SK-N-SH treated with all-trans-retinoic acid at 6 μM for 48 hours (cell line): Measurements from ENCODE around the gene HES6.
"Not testable (repeated sequence)": the region's sequence is repeated elsewhere in the genome, so short reads cannot be mapped to it uniquely, and the experiment has no call there.

Source experiments
- ATAC-seq: fragments of 200-7000 bp; cut with Tn5 transposase; 3 replicates; pipeline ENCODE4 v1.9.1; 2020; ENCODE audit warnings: mild to moderate bottlenecking, moderate library complexity
- ARNTL ChIP-seq: fragments of 450-650 bp; formaldehyde crosslinking; IDR thresholded peaks from 2 replicates; pipeline ENCODE4 v1.5.0; 2020; ENCODE audit warnings: low read depth, mild to moderate bottlenecking, moderate library complexity, borderline replicate concordance
- BACH2 ChIP-seq: fragments of 250-450 bp; sonication (Bioruptor Pico); IDR thresholded peaks from 2 replicates; pipeline ENCODE4 v1.9.0; 2021; ENCODE audit warnings: mild to moderate bottlenecking, borderline replicate concordance
- ESRRG ChIP-seq: fragments of 250-450 bp; sonication (Bioruptor Pico); IDR thresholded peaks from 2 replicates; pipeline ENCODE4 v1.6.1; 2021; ENCODE audit warnings: mild to moderate bottlenecking
- GLIS3 ChIP-seq: fragments of 250-450 bp; sonication (Bioruptor Pico); IDR thresholded peaks from 2 replicates; pipeline ENCODE4 v1.5.0; 2020; ENCODE audit warnings: mild to moderate bottlenecking, moderate library complexity
- OSR1 ChIP-seq: fragments of 250-450 bp; sonication (Bioruptor Pico); IDR thresholded peaks from 2 replicates; pipeline ENCODE4 v1.8.0; 2022; ENCODE audit warnings: moderate library complexity, mild to moderate bottlenecking, inconsistent platforms
- PATZ1 ChIP-seq: fragments of 250-450 bp; sonication (Bioruptor Pico); IDR thresholded peaks from 2 replicates; pipeline ENCODE4 v1.8.0; 2020; ENCODE audit warnings: mild to moderate bottlenecking, moderate library complexity, borderline replicate concordance
- POU6F1 ChIP-seq: fragments of 250-450 bp; sonication (Bioruptor Pico); IDR thresholded peaks from 2 replicates; pipeline ENCODE4 v1.8.0; 2021; ENCODE audit warnings: low read depth, mild to moderate bottlenecking, moderate library complexity, borderline replicate concordance
- PPARA ChIP-seq: fragments of 250-450 bp; sonication (Bioruptor Pico); IDR thresholded peaks from 2 replicates; pipeline ENCODE4 v1.5.0; 2020; ENCODE audit warnings: mild to moderate bottlenecking, borderline replicate concordance
- RARB ChIP-seq: fragments of 250-450 bp; sonication (Bioruptor Pico); IDR thresholded peaks from 2 replicates; pipeline ENCODE4 v1.8.0; 2021; ENCODE audit warnings: mild to moderate bottlenecking, moderate library complexity
- SNAI2 ChIP-seq: fragments of 250-450 bp; sonication (Bioruptor Pico); IDR thresholded peaks from 2 replicates; pipeline ENCODE4 v1.5.0; 2020; ENCODE audit warnings: mild to moderate bottlenecking, moderate library complexity
- TCF4 ChIP-seq: fragments of 250-450 bp; sonication (Bioruptor Pico); IDR thresholded peaks from 2 replicates; pipeline ENCODE4 v1.8.0; 2021; ENCODE audit warnings: mild to moderate bottlenecking, moderate library complexity, borderline replicate concordance
- TOX ChIP-seq: fragments of 250-450 bp; sonication (Bioruptor Pico); IDR thresholded peaks from 2 replicates; pipeline ENCODE4 v1.8.0; 2021; ENCODE audit warnings: mild to moderate bottlenecking, moderate library complexity, borderline replicate concordance
- ZC3H10 ChIP-seq: fragments of 250-450 bp; sonication (Bioruptor Pico); IDR thresholded peaks from 2 replicates; pipeline ENCODE4 v1.5.1; 2021; ENCODE audit warnings: mild to moderate bottlenecking, moderate library complexity
- ZFP30 ChIP-seq: fragments of 450-650 bp; formaldehyde crosslinking; IDR thresholded peaks from 2 replicates; pipeline ENCODE4 v1.5.0; 2022; ENCODE audit warnings: mild to moderate bottlenecking, moderate library complexity
- ZNF565 ChIP-seq: fragments of 450-650 bp; formaldehyde crosslinking; conservative IDR thresholded peaks from 2 replicates; pipeline ENCODE4 v1.5.0; 2020; ENCODE audit warnings: low read depth, mild to moderate bottlenecking, moderate library complexity
- ZNF70 ChIP-seq: fragments of 450-650 bp; formaldehyde crosslinking; IDR thresholded peaks from 2 replicates; pipeline ENCODE4 v1.5.0; 2020; ENCODE audit warnings: mild to moderate bottlenecking, moderate library complexity
- ZNF8 ChIP-seq: fragments of 450-650 bp; formaldehyde crosslinking; IDR thresholded peaks from 2 replicates; pipeline ENCODE4 v1.5.0; 2020; ENCODE audit warnings: mild to moderate bottlenecking, moderate library complexity
- TF ChIP-seq, protein P1 (sequence below): fragments of 250-450 bp; sonication (Bioruptor Pico); IDR thresholded peaks from 2 replicates; pipeline ENCODE4 v1.5.0; 2020; ENCODE audit warnings: mild to moderate bottlenecking, moderate library complexity
- TF ChIP-seq, protein P2 (sequence below): fragments of 250-450 bp; sonication (Bioruptor Pico); IDR thresholded peaks from 2 replicates; pipeline ENCODE4 v1.5.1; 2020; ENCODE audit warnings: low read depth, mild to moderate bottlenecking, moderate library complexity
- TF ChIP-seq, protein P3 (sequence below): fragments of 250-450 bp; sonication (Bioruptor Pico); IDR thresholded peaks from 2 replicates; pipeline ENCODE4 v1.5.1; 2021; ENCODE audit warnings: mild to moderate bottlenecking, moderate library complexity

Gene HES6

DNA sequence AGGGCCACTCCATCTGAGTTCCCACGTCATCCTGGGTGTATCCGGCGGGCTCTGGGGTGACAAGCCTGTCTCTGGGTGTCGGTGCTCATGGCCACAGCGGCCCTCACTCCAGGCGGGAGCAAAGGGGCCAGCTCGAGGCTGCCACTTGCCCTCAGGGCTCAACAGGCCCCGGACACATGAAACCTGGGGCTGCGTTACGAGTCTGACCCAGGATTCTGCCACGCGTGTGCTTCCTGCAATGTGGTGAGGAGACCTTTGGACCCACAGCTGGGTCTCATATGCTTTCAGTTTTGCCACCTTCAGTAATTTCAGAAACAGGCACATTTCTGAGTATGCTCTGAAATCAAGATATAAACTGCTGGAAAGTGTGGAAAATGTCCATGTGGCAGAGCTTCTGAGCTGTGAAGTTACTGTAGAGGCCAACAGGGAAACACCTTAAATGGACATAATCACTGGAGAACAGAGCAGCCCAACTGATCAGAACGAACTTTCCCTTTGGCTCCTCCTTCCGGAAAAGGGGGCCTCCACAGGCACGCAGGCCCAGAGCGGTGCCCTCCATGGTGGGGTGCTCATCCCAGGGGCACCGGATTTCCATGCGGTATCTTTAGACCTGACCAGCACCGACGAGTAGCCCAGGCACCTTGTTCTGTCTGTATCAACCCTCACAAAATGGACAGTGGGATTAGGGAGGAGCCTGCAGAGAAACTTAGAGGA lies 34.5 kb upstream of the HES6 start:
- TF ChIP-seq PATZ1 (CRISPR knock-in tag) (no peak), TOX (CRISPR knock-in tag) (no peak), ZNF70 (no peak), RARB (CRISPR knock-in tag) (no peak), GLIS3 (CRISPR knock-in tag) (no peak), BACH2 (CRISPR knock-in tag) (no peak), PPARA (no peak), ARNTL (no peak), POU6F1 (CRISPR knock-in tag) (no peak), ESRRG (CRISPR knock-in tag) (no peak), OSR1 (CRISPR knock-in tag) (no peak), ZFP30 (CRISPR knock-in tag) (no peak), ZNF565 (CRISPR knock-in tag) (no peak), ZC3H10 (CRISPR knock-in tag) (no peak), TCF4 (CRISPR knock-in tag) (no peak), ZNF8 (CRISPR knock-in tag) (no peak), SNAI2 (CRISPR knock-in tag) (no peak)
- TF ChIP-seq, protein P1, sequence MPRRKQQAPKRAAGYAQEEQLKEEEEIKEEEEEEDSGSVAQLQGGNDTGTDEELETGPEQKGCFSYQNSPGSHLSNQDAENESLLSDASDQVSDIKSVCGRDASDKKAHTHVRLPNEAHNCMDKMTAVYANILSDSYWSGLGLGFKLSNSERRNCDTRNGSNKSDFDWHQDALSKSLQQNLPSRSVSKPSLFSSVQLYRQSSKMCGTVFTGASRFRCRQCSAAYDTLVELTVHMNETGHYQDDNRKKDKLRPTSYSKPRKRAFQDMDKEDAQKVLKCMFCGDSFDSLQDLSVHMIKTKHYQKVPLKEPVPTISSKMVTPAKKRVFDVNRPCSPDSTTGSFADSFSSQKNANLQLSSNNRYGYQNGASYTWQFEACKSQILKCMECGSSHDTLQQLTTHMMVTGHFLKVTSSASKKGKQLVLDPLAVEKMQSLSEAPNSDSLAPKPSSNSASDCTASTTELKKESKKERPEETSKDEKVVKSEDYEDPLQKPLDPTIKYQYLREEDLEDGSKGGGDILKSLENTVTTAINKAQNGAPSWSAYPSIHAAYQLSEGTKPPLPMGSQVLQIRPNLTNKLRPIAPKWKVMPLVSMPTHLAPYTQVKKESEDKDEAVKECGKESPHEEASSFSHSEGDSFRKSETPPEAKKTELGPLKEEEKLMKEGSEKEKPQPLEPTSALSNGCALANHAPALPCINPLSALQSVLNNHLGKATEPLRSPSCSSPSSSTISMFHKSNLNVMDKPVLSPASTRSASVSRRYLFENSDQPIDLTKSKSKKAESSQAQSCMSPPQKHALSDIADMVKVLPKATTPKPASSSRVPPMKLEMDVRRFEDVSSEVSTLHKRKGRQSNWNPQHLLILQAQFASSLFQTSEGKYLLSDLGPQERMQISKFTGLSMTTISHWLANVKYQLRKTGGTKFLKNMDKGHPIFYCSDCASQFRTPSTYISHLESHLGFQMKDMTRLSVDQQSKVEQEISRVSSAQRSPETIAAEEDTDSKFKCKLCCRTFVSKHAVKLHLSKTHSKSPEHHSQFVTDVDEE (CRISPR knock-in tag): no peak
- TF ChIP-seq, protein P2, sequence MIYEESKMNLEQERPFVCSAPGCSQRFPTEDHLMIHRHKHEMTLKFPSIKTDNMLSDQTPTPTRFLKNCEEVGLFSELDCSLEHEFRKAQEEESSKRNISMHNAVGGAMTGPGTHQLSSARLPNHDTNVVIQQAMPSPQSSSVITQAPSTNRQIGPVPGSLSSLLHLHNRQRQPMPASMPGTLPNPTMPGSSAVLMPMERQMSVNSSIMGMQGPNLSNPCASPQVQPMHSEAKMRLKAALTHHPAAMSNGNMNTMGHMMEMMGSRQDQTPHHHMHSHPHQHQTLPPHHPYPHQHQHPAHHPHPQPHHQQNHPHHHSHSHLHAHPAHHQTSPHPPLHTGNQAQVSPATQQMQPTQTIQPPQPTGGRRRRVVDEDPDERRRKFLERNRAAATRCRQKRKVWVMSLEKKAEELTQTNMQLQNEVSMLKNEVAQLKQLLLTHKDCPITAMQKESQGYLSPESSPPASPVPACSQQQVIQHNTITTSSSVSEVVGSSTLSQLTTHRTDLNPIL (CRISPR knock-in tag): no peak
- no peak for ATAC-seq

DNA sequence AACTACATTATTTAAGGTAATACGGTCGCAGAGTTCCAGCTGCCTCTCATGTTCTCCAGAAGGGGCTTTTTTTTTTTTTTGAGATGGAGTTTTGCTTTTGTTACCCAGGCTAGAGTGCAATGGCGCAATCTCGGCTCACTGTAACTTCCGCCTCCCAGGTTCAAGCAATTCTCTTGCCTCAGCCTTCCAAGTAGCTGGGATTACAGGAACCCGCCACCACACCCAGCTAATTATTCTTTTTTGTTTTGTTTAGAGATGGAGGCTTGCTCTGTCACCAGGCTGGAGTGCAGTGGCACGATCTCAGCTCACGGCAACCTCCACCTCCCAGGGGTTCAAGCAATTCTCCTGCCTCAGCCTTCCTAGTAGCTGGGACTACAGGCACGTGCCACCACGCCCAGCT lies 33.6 kb upstream of the HES6 start:
- not testable (repeated sequence) for ATAC-seq

- TF ChIP-seq ZFP30 (CRISPR knock-in tag): no peak
- no peak for TF ChIP-seq PPARA
- no peak for TF ChIP-seq ZC3H10 (CRISPR knock-in tag)
- TF ChIP-seq SNAI2 (CRISPR knock-in tag): no peak
- TF ChIP-seq, all 23 proteins: peak for 0
- no peak for ATAC-seq
Observed at GRCh38 chr2:238272156-238272555, 32.3 kb upstream of the HES6 start.

DNA sequence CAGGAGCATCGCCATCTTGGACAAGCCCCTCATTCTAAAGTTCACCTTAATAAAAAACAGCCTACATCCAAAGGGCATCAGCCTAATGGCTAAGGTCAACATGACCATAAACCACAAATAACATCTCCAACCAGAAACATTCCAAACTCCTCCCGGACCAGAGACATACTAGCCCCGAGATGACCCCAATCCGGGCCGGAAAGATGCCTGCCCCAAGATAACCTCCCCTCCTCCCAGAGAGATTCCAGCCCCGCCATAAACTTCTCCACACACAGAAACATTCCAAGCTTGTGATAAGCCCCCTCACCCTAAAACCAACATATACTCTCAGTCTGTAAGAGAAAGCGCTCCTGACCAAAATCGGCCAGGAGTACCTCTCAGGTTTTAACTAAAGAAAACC lies 31.8 kb upstream of the HES6 start:
- not testable (repeated sequence) for ATAC-seq

- no peak for ATAC-seq
- no peak for TF ChIP-seq ZNF8 (CRISPR knock-in tag)
- no peak for TF ChIP-seq OSR1 (CRISPR knock-in tag)
- no peak for TF ChIP-seq TOX (CRISPR knock-in tag)
- no peak for TF ChIP-seq TCF4 (CRISPR knock-in tag)
- no peak for TF ChIP-seq PPARA
- TF ChIP-seq, protein P3, sequence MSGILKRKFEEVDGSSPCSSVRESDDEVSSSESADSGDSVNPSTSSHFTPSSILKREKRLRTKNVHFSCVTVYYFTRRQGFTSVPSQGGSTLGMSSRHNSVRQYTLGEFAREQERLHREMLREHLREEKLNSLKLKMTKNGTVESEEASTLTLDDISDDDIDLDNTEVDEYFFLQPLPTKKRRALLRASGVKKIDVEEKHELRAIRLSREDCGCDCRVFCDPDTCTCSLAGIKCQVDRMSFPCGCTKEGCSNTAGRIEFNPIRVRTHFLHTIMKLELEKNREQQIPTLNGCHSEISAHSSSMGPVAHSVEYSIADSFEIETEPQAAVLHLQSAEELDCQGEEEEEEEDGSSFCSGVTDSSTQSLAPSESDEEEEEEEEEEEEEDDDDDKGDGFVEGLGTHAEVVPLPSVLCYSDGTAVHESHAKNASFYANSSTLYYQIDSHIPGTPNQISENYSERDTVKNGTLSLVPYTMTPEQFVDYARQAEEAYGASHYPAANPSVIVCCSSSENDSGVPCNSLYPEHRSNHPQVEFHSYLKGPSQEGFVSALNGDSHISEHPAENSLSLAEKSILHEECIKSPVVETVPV: no peak
Observed at GRCh38 chr2:238271061-238271554, 31.3 kb upstream of the HES6 start.
